ENCODE results near the gene OXSM.

The OXSM gene

GRCh38 chr3:25751725-25752124 lies 38.2 kb upstream of the OXSM start:
- Histone ChIP-seq H3K4me3 (ENCODE audit: low read depth, low read length) (no peak overlapping the region), H3K9me3 (no peaks in the 10 kb centered on the region), H3K4me1 (no peaks in the 10 kb centered on the region), H3K27me3 (no peaks in the 10 kb centered on the region), H3K36me3 (no peaks in the 10 kb centered on the region)
- TF ChIP-seq CTCF (IDR thresholded peaks at IDR 0.05; ENCODE audit: low read depth, low read length), result no peak
- DNase-seq, result no peak

GRCh38 chr3:25768851-25769250 lies 21.0 kb upstream of the OXSM start:
- Histone ChIP-seq H3K27me3 (no peaks in the 10 kb centered on the region), H3K4me1 (no peaks in the 10 kb centered on the region), H3K36me3 (no peaks in the 10 kb centered on the region), H3K9me3 (no peaks in the 10 kb centered on the region), H3K4me3 (ENCODE audit: low read depth, low read length) (no peak overlapping the region)
- no peak for DNase-seq
- no peak for TF ChIP-seq CTCF (IDR thresholded peaks at IDR 0.05; ENCODE audit: low read depth, low read length)

- TF ChIP-seq CTCF (IDR thresholded peaks at IDR 0.05; ENCODE audit: low read depth, low read length), result no peak
- Histone ChIP-seq H3K4me1 (no peaks in the 10 kb centered on the region), H3K27me3 (no peaks in the 10 kb centered on the region), H3K9me3 (no peaks in the 10 kb centered on the region), H3K4me3 (ENCODE audit: low read depth, low read length) (no peak overlapping the region), H3K36me3 (no peaks in the 10 kb centered on the region)
- DNase-seq, result no peak
These were observed 14.0 kb upstream of the OXSM start for GRCh38 chr3:25775936-25776335.

- Histone ChIP-seq H3K9me3 (no peaks in the 10 kb centered on the region), H3K4me3 (ENCODE audit: low read depth, low read length) (no peak overlapping the region), H3K36me3 (no peaks in the 10 kb centered on the region), H3K4me1 (no peaks in the 10 kb centered on the region), H3K27me3 (no peaks in the 10 kb centered on the region)
- no peak for TF ChIP-seq CTCF (IDR thresholded peaks at IDR 0.05; ENCODE audit: low read depth, low read length)
- DNase-seq, result no peak
These were observed 9.3 kb upstream of the OXSM start for GRCh38 chr3:25780618-25781017.

- no peak for DNase-seq
- Histone ChIP-seq H3K36me3 (no peaks in the 10 kb centered on the region), H3K4me3 (ENCODE audit: low read depth, low read length) (no peak overlapping the region), H3K9me3 (no peaks in the 10 kb centered on the region), H3K27me3 (no peaks in the 10 kb centered on the region), H3K4me1 (no peaks in the 10 kb centered on the region)
- no peak for TF ChIP-seq CTCF (IDR thresholded peaks at IDR 0.05; ENCODE audit: low read depth, low read length)
These were observed 8.6 kb upstream of the OXSM start for GRCh38 chr3:25781145-25781757.

GRCh38 chr3:25781758-25782594 lies 7.9 kb upstream of the OXSM start:
- H3K4me3 ChIP-seq (ENCODE audit: low read depth, low read length), result peak overlapping the region; percentile 74
- H3K4me1 ChIP-seq, result no peaks in the 10 kb centered on the region
- TF ChIP-seq CTCF (IDR thresholded peaks at IDR 0.05; ENCODE audit: low read depth, low read length), result no peak
- H3K9me3 ChIP-seq, result no peaks in the 10 kb centered on the region
- no peak for DNase-seq
- H3K36me3 ChIP-seq, result no peaks in the 10 kb centered on the region
- no peaks in the 10 kb centered on the region for H3K27me3 ChIP-seq

Measured in BE2C (cell line).